ENCODE data around the gene LMX1B.

The LMX1B gene

GRCh38 chr9:126735482-126735881 lies 121.8 kb downstream of the LMX1B start:
- DNase-seq (ENCODE audit: low read depth, low spot score), result no peak
- Histone ChIP-seq H3K36me3 (ENCODE audit: insufficient read depth, low read length) (no peaks in the 10 kb centered on the region), H3K4me3 (no peak overlapping the region), H3K9me3 (ENCODE audit: low read depth, low read length) (peaks cover 3% of the 10 kb centered on the region; the same call in 1 of the 2 replicates), H3K27ac (no peak overlapping the region), H3K9ac (ENCODE audit: insufficient read length) (no peak overlapping the region)
- no peak for TF ChIP-seq FOXP2 (optimal IDR thresholded peaks at IDR 0.05; ENCODE audit: control extremely low read depth, extremely low read length, insufficient read depth)
- no peak for TF ChIP-seq POLR2AphosphoS5 (IDR thresholded peaks at IDR 0.05; ENCODE audit: borderline replicate concordance, low read depth, low read length)
- no peak for TF ChIP-seq EZH2 (IDR thresholded peaks at IDR 0.05)

GRCh38 chr9:126738553-126738952 lies 124.8 kb downstream of the LMX1B start:
- TF ChIP-seq EZH2 (IDR thresholded peaks at IDR 0.05) (no peak), FOXP2 (optimal IDR thresholded peaks at IDR 0.05; ENCODE audit: control extremely low read depth, extremely low read length, insufficient read depth) (no peak), POLR2AphosphoS5 (IDR thresholded peaks at IDR 0.05; ENCODE audit: borderline replicate concordance, low read depth, low read length) (no peak)
- no peak overlapping the region for H3K27ac ChIP-seq
- no peak overlapping the region for H3K9ac ChIP-seq (ENCODE audit: insufficient read length)
- no peak for DNase-seq (ENCODE audit: low read depth, low spot score)
- H3K9me3 ChIP-seq (ENCODE audit: low read depth, low read length), result peaks cover 3% of the 10 kb centered on the region; the same call in 1 of the 2 replicates
- no peak overlapping the region for H3K4me3 ChIP-seq
- no peaks in the 10 kb centered on the region for H3K36me3 ChIP-seq (ENCODE audit: insufficient read depth, low read length)

GRCh38 chr9:126743041-126743440 lies 129.3 kb downstream of the LMX1B start:
- Histone ChIP-seq H3K9ac (ENCODE audit: insufficient read length) (no peak overlapping the region), H3K36me3 (ENCODE audit: insufficient read depth, low read length) (no peaks in the 10 kb centered on the region), H3K27ac (no peak overlapping the region), H3K4me3 (no peak overlapping the region), H3K9me3 (ENCODE audit: low read depth, low read length) (no peaks in the 10 kb centered on the region)
- TF ChIP-seq EZH2 (IDR thresholded peaks at IDR 0.05) (no peak), POLR2AphosphoS5 (IDR thresholded peaks at IDR 0.05; ENCODE audit: borderline replicate concordance, low read depth, low read length) (no peak), FOXP2 (optimal IDR thresholded peaks at IDR 0.05; ENCODE audit: control extremely low read depth, extremely low read length, insufficient read depth) (no peak)
- DNase-seq (ENCODE audit: low read depth, low spot score), result no peak

- Histone ChIP-seq H3K4me3 (peak overlapping the region; percentile 75), H3K9ac (ENCODE audit: insufficient read length) (peak overlapping the region; percentile 45), H3K27ac (peak overlapping the region; percentile 98), H3K36me3 (ENCODE audit: insufficient read depth, low read length) (no peaks in the 10 kb centered on the region), H3K9me3 (ENCODE audit: low read depth, low read length) (no peaks in the 10 kb centered on the region)
- DNase-seq (ENCODE audit: low read depth, low spot score), result peak; percentile 69
- TF ChIP-seq EZH2 (IDR thresholded peaks at IDR 0.05), result no peak
These were observed 132.1 kb downstream of the LMX1B start for GRCh38 chr9:126745574-126746411.

Measured in SK-N-MC (cell line).